ENCODE data around the gene GOSR1. TPM values are rescaled to one million over a fixed set of nuclear protein-coding genes. Genes with fewer than 3 reads are reported as not detected.
"Not testable (repeated sequence)": the region's sequence is repeated elsewhere in the genome, so short reads cannot be mapped to it uniquely, and the experiment has no call there.

The GOSR1 gene
- total RNA-seq, 1 experiment from 2014 or later, result 58.1 TPM

DNA sequence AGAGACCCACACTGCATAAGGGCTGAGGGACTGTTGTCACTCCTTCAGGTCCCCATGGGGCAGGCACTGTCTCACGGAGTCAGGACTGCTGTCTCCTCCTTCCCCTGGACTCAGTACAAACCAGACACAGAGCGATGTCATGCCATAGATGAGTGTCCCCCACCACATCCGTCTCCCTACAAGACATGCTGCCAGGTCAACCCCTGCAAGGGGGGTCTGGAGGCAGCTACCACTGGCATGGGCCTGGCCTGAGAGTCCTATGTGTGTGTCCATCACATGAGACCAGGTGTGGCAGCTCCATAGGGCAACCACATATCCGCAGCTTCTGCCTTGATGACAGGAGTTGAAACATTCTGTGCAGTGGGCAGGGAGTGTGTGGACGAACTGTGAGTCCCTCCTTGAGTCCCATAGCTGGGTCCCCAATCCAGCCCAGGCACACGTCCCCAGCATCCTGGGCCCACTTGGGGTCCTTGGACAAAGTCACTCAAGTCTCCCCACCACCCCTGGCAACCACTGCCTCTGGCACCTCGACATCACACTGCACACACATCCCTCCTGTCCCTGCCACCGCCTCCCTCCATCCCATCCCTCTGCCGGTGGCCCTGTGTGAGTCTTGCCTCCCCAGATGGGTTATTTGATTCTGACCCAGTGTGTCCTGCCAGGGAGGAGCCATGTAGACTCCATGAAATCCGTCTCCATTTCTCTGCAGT is 89.5 kb downstream of the GOSR1 start:
- H2AFZ ChIP-seq (ENCODE audit: low read length); H2BK20ac ChIP-seq (ENCODE audit: low read depth, low read length, poor library complexity, severe bottlenecking); H2BK120ac ChIP-seq (ENCODE audit: low read depth, low read length, poor library complexity, severe bottlenecking); H4K8ac ChIP-seq (replicated peaks; ENCODE audit: insufficient read length, low read depth, low read length); H2AK5ac ChIP-seq (ENCODE audit: insufficient read length, low read length); H4K20me1 ChIP-seq (ENCODE audit: control insufficient read depth, insufficient read depth, insufficient read length); H3K23me2 ChIP-seq (ENCODE audit: insufficient read length, low read depth, low read length, poor library complexity, severe bottlenecking); H3K27ac ChIP-seq (ENCODE audit: insufficient read length, low read depth, low read length); DNase-seq; H3K36me3 Mint-ChIP-seq (ENCODE audit: insufficient read depth in 1 of 3, low read depth in 3 of 3); H3T11ph ChIP-seq (ENCODE audit: low read length); H2BK12ac ChIP-seq (ENCODE audit: insufficient read length, low read depth, low read length); H3K4me2 ChIP-seq (ENCODE audit: insufficient read depth, insufficient read length, low read length); H3K27me3 Mint-ChIP-seq (ENCODE audit: low read depth); H3K79me2 ChIP-seq (ENCODE audit: insufficient read depth, low read length); H4K91ac ChIP-seq (ENCODE audit: insufficient read length, low read depth, low read length); H4K5ac ChIP-seq (ENCODE audit: insufficient read length, low read depth, low read length); H3K4ac ChIP-seq (ENCODE audit: low read depth, low read length); H3K4me1 ChIP-seq (ENCODE audit: insufficient read depth, low read length); H3K23ac ChIP-seq (ENCODE audit: insufficient read length, low read depth, low read length); H2BK5ac ChIP-seq (ENCODE audit: insufficient read length, low read length); H3K56ac ChIP-seq (ENCODE audit: insufficient read length, low read depth, low read length); H3K79me1 ChIP-seq (ENCODE audit: insufficient read depth, low read depth, low read length, poor library complexity, severe bottlenecking); H3K9ac ChIP-seq (ENCODE audit: extremely low read depth, insufficient read length, low read length); H3K9me3 ChIP-seq (ENCODE audit: control insufficient read depth, low read depth, low read length); H3K4me3 Mint-ChIP-seq; H3K9me3 Mint-ChIP-seq; H2BK15ac ChIP-seq (ENCODE audit: low read depth, low read length); H3K27me3 ChIP-seq (ENCODE audit: insufficient read depth, low read length): not testable (repeated sequence)
- peak overlapping the region; percentile 71; the same call in 1 of the 2 replicates for H3K14ac ChIP-seq (ENCODE audit: insufficient read depth, low read length)
- H3K4me1 Mint-ChIP-seq, result peaks cover 36 to 42% of the 10 kb centered on the region in 2 experiments
- H3K27ac Mint-ChIP-seq, result peak overlapping the region in 1 of 3 experiments; percentile 62; a peak in 1 of 7 replicates
- H3K18ac ChIP-seq (ENCODE audit: insufficient read length, low read depth, low read length), result peak overlapping the region; percentile 29
- WGBS (ENCODE audit: extremely low coverage, insufficient read length, low lambda C conversion rate), result no CpG with 5 or more reads among the region's 10 CpGs
